IMR-90 (cell line): ENCODE results near the gene PPP1CA. TPM values are rescaled to one million over a fixed set of nuclear protein-coding genes. Genes with fewer than 3 reads are reported as not detected.

Experiments used
- ATAC-seq: fragments of 200-7000 bp; cut with Tn5 transposase; 2 replicates; pipeline ENCODE4 v1.9.1; 2020; ENCODE audit warnings: low read depth, mild to moderate bottlenecking, moderate library complexity
- BruUV-seq: library from RNA; stranded (reverse); fragments of 400-500 nt; replicated peaks from 2 replicates; lab custom pipeline; 2021; lab: Mats Ljungman, UMichigan
- CTCF ChIA-PET: fragments of 300-600 bp; formaldehyde crosslinking; extraction: SDS; loops from one replicate; lab custom pipeline; 2021; ENCODE audit warnings: antibody characterized with exemption; lab: Yijun Ruan, JAX
- POLR2A ChIA-PET: fragments of 300-600 bp; sonication (Branson Sonifier 250); formaldehyde crosslinking; loops from one replicate; lab custom pipeline; 2022; ENCODE audit warnings: antibody characterized with exemption; ENCODE audit not compliant: unreplicated experiment; lab: Charles Lee
- DNase-seq: peaks from one replicate; pipeline ENCODE4 v3.0.0; 2013
- H2AFZ ChIP-seq: replicated peaks from 2 replicates; pipeline ENCODE3; 2013; ENCODE audit warnings: low read length, mild to moderate bottlenecking; ENCODE audit not compliant: poor library complexity
- H2AK5ac ChIP-seq: 2 replicates; pipeline ENCODE4 v1.6.1; 2013; ENCODE audit warnings: low read depth, low read length, inconsistent platforms
- H2AK9ac ChIP-seq: replicated peaks from 2 replicates; pipeline ENCODE3; 2013; ENCODE audit warnings: mild to moderate bottlenecking, low read depth, low read length, moderate library complexity; ENCODE audit not compliant: poor library complexity
- H2BK120ac ChIP-seq: 2 replicates; pipeline ENCODE4 v1.6.1; 2013; ENCODE audit warnings: low read depth, low read length, inconsistent platforms
- H2BK15ac ChIP-seq: 3 replicates; pipeline ENCODE4 v1.6.1; 2013; ENCODE audit warnings: low read depth, low read length, inconsistent platforms
- H2BK20ac ChIP-seq: 2 replicates; pipeline ENCODE4 v1.6.1; 2013; ENCODE audit warnings: low read depth, mild to moderate bottlenecking, inconsistent platforms, low read length, moderate library complexity
- H2BK5ac ChIP-seq: 2 replicates; pipeline ENCODE4 v1.6.1; 2013; ENCODE audit warnings: mild to moderate bottlenecking, low read depth, low read length, inconsistent platforms; ENCODE audit not compliant: poor library complexity, severe bottlenecking
- H3K14ac ChIP-seq: replicated peaks from 2 replicates; pipeline ENCODE4 v1.6.1; 2013; ENCODE audit warnings: low read depth, low read length, inconsistent platforms
- H3K18ac ChIP-seq: 2 replicates; pipeline ENCODE4 v1.6.1; 2013; ENCODE audit warnings: low read depth, low read length, control low read depth
- H3K23ac ChIP-seq: 2 replicates; pipeline ENCODE4 v1.6.1; 2013; ENCODE audit warnings: low read depth, low read length, inconsistent platforms
- H3K27ac ChIP-seq: 2 replicates; pipeline ENCODE4 v1.5.1; 2013; ENCODE audit warnings: mild to moderate bottlenecking, control low read depth, low read length; ENCODE audit not compliant: insufficient read depth
- H3K27me3 ChIP-seq: 2 replicates; pipeline ENCODE4 v1.6.1; 2013; ENCODE audit warnings: low read length; ENCODE audit not compliant: control insufficient read depth, insufficient read depth
- H3K36me3 ChIP-seq: 2 replicates; pipeline ENCODE4 v1.6.1; 2013; ENCODE audit warnings: low read length, mixed read lengths; ENCODE audit not compliant: control insufficient read depth, insufficient read depth
- H3K4ac ChIP-seq: 2 replicates; pipeline ENCODE4 v1.6.1; 2013; ENCODE audit warnings: low read depth, low read length, inconsistent platforms
- H3K4me1 ChIP-seq: 2 replicates; pipeline ENCODE4 v1.6.1; 2013; ENCODE audit warnings: low read length, mixed read lengths; ENCODE audit not compliant: control insufficient read depth, insufficient read depth
- H3K4me2 ChIP-seq: 2 replicates; pipeline ENCODE4 v1.6.1; 2013; ENCODE audit warnings: low read depth, mild to moderate bottlenecking, control low read depth, low read length, moderate library complexity
- H3K4me3 ChIP-seq: 2 replicates; pipeline ENCODE4 v1.5.1; 2013; ENCODE audit warnings: low read depth, mild to moderate bottlenecking, control low read depth, low read length, moderate library complexity; ENCODE audit not compliant: insufficient read depth
- H3K56ac ChIP-seq: 2 replicates; pipeline ENCODE4 v1.6.1; 2013; ENCODE audit warnings: low read length, inconsistent platforms; ENCODE audit not compliant: insufficient read depth; ENCODE audit errors: extremely low read depth
- H3K79me1 ChIP-seq, 2 experiments: 2 replicates each; pipeline ENCODE4 v1.6.1; 2013; ENCODE audit warnings: low read length in 2 of 2, inconsistent platforms in 1 of 2, low read depth in 1 of 2
- H3K9ac ChIP-seq: 2 replicates; pipeline ENCODE4 v1.6.1; 2013; ENCODE audit warnings: low read depth, low read length, control low read depth
- H3K9me1 ChIP-seq: 2 replicates; pipeline ENCODE4 v1.6.1; 2013; ENCODE audit warnings: low read length, inconsistent platforms; ENCODE audit not compliant: insufficient read depth
- H3K9me3 ChIP-seq: 2 replicates; pipeline ENCODE4 v1.6.1; 2013; ENCODE audit warnings: low read length; ENCODE audit not compliant: control insufficient read depth, insufficient read depth
- H4K20me1 ChIP-seq: 2 replicates; pipeline ENCODE4 v1.6.1; 2013; ENCODE audit warnings: low read length, inconsistent platforms; ENCODE audit not compliant: insufficient read depth
- H4K5ac ChIP-seq: 2 replicates; pipeline ENCODE4 v1.6.1; 2013; ENCODE audit warnings: mild to moderate bottlenecking, low read depth, low read length, control low read depth
- H4K8ac ChIP-seq, 2 experiments: 2 replicates each; pipeline ENCODE4 v1.6.1; 2013; ENCODE audit warnings: low read depth in 2 of 2, low read length in 2 of 2, control low read depth in 1 of 2, inconsistent platforms in 1 of 2
- H4K91ac ChIP-seq: 2 replicates; pipeline ENCODE4 v1.6.1; 2013; ENCODE audit warnings: low read depth, low read length, inconsistent platforms; ENCODE audit not compliant: insufficient read depth
- BHLHE40 ChIP-seq: fragments of 150-350 bp; IDR thresholded peaks from 2 replicates; pipeline ENCODE4 v1.6.1; 2016; ENCODE audit warnings: mild to moderate bottlenecking, low read depth, low read length
- CEBPB ChIP-seq: IDR thresholded peaks from 2 replicates; pipeline ENCODE4 v1.6.1; 2012; ENCODE audit warnings: low read depth, low read length, improper control_type of control experiment
- CHD1 ChIP-seq: IDR thresholded peaks from 2 replicates; pipeline ENCODE4 v1.6.1; 2012; ENCODE audit warnings: low read depth, low read length, improper control_type of control experiment
- FOS ChIP-seq: fragments of 150-350 bp; IDR thresholded peaks from 2 replicates; pipeline ENCODE4 v1.6.1; 2016; ENCODE audit warnings: low read depth, low read length
- MAFK ChIP-seq: IDR thresholded peaks from 2 replicates; pipeline ENCODE4 v1.6.1; 2012; ENCODE audit warnings: low read depth, low read length, improper control_type of control experiment
- MXI1 ChIP-seq: IDR thresholded peaks from 2 replicates; pipeline ENCODE4 v1.6.1; 2012; ENCODE audit warnings: low read depth, mild to moderate bottlenecking, low read length, moderate library complexity, borderline replicate concordance
- NFE2L2 ChIP-seq: fragments of 150-350 bp; IDR thresholded peaks from 2 replicates; pipeline ENCODE4 v1.6.1; 2016; ENCODE audit warnings: low read depth, mild to moderate bottlenecking, low read length
- POLR2A ChIP-seq: IDR thresholded peaks from 2 replicates; pipeline ENCODE4 v1.6.1; 2012; ENCODE audit warnings: mild to moderate bottlenecking, low read depth, low read length
- RAD21 ChIP-seq: IDR thresholded peaks from 2 replicates; pipeline ENCODE4 v1.6.1; 2012; ENCODE audit warnings: low read length, improper control_type of control experiment
- RCOR1 ChIP-seq: IDR thresholded peaks from 2 replicates; pipeline ENCODE4 v1.6.1; 2012; ENCODE audit warnings: mild to moderate bottlenecking, low read length, improper control_type of control experiment; ENCODE audit not compliant: insufficient replicate concordance
- WGBS, 2 experiments: methylation state at CpG; one replicate each; pipeline versions ENCODE4 v1.1.5 to v1.1.7; 2013; ENCODE audit warnings: missing lambda C conversion rate in 2 of 2; ENCODE audit not compliant: insufficient read length in 1 of 2; ENCODE audit errors: extremely low coverage in 2 of 2; 5-methylcytosine and 5-hydroxymethylcytosine counted together
- dilution Hi-C: fragments of 300-500 bp; cut with HindIII; formaldehyde crosslinking; loops from one replicate; pipeline ENCODE4 v1.14.3; 2018; ENCODE audit warnings: low sequenced_read_pairs; ENCODE audit not compliant: unreplicated experiment
- in situ Hi-C: fragments of 300-500 bp; cut with MboI; formaldehyde crosslinking; loops from 3 replicates; pipeline ENCODE4 v1.14.3; 2019; ENCODE audit warnings: low sequenced_read_pairs, inconsistent platforms, mixed read lengths
- intact Hi-C: fragments of 100-400 bp; cut with micrococcal nuclease; formaldehyde crosslinking; loops from 2 replicates; pipeline ENCODE4 v1.10.0; 2022
- polyA plus RNA-seq, 3 experiments: library from polyadenylated mRNA; depleted of rRNA; stranded (reverse); fragments of >200 nt; gene quantifications; 2 replicates each; pipeline ENCODE4 v1.2.3, GENCODE V29; 2012; ENCODE audit warnings: low replicate concordance in 1 of 3
- total RNA-seq: library from RNA; depleted of rRNA; stranded (reverse); fragments of >200 nt; gene quantifications from 2 replicates; pipeline ENCODE4 v1.2.3, GENCODE V29; 2012
- TF ChIP-seq, protein P1 (sequence below): fragments of 150-350 bp; IDR thresholded peaks from 2 replicates; pipeline ENCODE4 v1.6.1; 2017; ENCODE audit warnings: mild to moderate bottlenecking, antibody characterized with exemption, low read length, low read depth
- TF ChIP-seq, protein P2 (sequence below): fragments of 150-350 bp; IDR thresholded peaks from 2 replicates; pipeline ENCODE4 v1.6.1; 2016; ENCODE audit warnings: low read depth, mild to moderate bottlenecking, low read length, moderate library complexity, borderline replicate concordance
- TF ChIP-seq, protein P3 (sequence below): conservative IDR thresholded peaks from 2 replicates; pipeline ENCODE4 v1.5.1; 2012; ENCODE audit warnings: mild to moderate bottlenecking, low read depth, low read length, improper control_type of control experiment

Gene PPP1CA
- total and polyA plus RNA-seq, 2 of the 4 experiments (the other 2 are of a cell fraction) = 228 to 313 TPM

DNA sequence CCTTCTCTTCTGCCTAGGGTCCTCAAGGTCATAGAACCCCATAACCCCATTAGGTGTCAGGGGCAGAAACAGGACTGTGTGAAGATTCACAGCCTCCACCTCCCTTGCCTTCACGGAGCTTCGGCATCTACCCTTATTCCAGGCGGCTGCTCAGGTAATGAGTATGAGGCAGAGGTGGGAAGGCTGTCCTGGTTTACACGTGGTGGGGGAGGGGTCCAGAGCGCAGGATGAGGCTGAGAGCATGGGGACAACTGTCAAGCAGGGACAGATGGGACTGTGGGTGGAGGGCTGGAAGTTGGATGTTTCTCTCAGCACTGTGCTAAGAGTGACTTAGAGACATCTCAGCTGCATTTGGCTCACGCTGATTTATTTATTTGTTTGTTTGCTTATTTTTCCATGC, 14.1 kb downstream of the PPP1CA start:
- no peak overlapping the region for H3K18ac ChIP-seq
- H3K36me3 ChIP-seq = no peaks in the 10 kb centered on the region
- H2AFZ ChIP-seq = no peak overlapping the region
- WGBS, 2 experiments = 26% methylated on average over 2 of the region's 6 CpGs; no CpG with 5 or more reads in 1 of the 2 experiments
- no peaks in the 10 kb centered on the region for H4K20me1 ChIP-seq
- peaks cover 10 to 26% of the 10 kb centered on the region in 2 experiments; a peak in 3 of 4 replicates for H3K79me1 ChIP-seq
- no peak overlapping the region for H3K4ac ChIP-seq
- H2BK5ac ChIP-seq = no peak overlapping the region
- no TSS peak for BruUV-seq
- POLR2A ChIA-PET = no interaction called here
- H3K4me1 ChIP-seq = peaks cover 9% of the 10 kb centered on the region
- H3K23ac ChIP-seq = no peak overlapping the region
- no peaks in the 10 kb centered on the region; the same call in 1 of the 2 replicates for H3K27me3 ChIP-seq
- intact Hi-C loops (no loop called here), in situ Hi-C loops (no loop called here), dilution Hi-C loops (no loop called here)
- TF ChIP-seq FOS (no peak), NFE2L2 (no peak), CEBPB (no peak), RAD21 (no peak), MAFK (no peak), POLR2A (no peak), MXI1 (no peak), CHD1 (no peak), RCOR1 (no peak), BHLHE40 (no peak)
- TF ChIP-seq, protein P1, sequence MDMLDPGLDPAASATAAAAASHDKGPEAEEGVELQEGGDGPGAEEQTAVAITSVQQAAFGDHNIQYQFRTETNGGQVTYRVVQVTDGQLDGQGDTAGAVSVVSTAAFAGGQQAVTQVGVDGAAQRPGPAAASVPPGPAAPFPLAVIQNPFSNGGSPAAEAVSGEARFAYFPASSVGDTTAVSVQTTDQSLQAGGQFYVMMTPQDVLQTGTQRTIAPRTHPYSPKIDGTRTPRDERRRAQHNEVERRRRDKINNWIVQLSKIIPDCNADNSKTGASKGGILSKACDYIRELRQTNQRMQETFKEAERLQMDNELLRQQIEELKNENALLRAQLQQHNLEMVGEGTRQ = no peak
- TF ChIP-seq, protein P2, sequence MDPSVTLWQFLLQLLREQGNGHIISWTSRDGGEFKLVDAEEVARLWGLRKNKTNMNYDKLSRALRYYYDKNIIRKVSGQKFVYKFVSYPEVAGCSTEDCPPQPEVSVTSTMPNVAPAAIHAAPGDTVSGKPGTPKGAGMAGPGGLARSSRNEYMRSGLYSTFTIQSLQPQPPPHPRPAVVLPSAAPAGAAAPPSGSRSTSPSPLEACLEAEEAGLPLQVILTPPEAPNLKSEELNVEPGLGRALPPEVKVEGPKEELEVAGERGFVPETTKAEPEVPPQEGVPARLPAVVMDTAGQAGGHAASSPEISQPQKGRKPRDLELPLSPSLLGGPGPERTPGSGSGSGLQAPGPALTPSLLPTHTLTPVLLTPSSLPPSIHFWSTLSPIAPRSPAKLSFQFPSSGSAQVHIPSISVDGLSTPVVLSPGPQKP = no peak
- TF ChIP-seq, protein P3, sequence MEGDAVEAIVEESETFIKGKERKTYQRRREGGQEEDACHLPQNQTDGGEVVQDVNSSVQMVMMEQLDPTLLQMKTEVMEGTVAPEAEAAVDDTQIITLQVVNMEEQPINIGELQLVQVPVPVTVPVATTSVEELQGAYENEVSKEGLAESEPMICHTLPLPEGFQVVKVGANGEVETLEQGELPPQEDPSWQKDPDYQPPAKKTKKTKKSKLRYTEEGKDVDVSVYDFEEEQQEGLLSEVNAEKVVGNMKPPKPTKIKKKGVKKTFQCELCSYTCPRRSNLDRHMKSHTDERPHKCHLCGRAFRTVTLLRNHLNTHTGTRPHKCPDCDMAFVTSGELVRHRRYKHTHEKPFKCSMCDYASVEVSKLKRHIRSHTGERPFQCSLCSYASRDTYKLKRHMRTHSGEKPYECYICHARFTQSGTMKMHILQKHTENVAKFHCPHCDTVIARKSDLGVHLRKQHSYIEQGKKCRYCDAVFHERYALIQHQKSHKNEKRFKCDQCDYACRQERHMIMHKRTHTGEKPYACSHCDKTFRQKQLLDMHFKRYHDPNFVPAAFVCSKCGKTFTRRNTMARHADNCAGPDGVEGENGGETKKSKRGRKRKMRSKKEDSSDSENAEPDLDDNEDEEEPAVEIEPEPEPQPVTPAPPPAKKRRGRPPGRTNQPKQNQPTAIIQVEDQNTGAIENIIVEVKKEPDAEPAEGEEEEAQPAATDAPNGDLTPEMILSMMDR = no peak
- H3K4me3 ChIP-seq = no peak overlapping the region
- no peak overlapping the region for H2BK15ac ChIP-seq
- CTCF ChIA-PET = interaction anchor here (0.9 kb wide), 1 partner anchor 36 kb away, joined by 3 read pairs; no protein-coding TSS in a partner anchor
- H2AK9ac ChIP-seq = no peak overlapping the region
- H4K5ac ChIP-seq = no peak overlapping the region
- ATAC-seq = no peak
- no peak overlapping the region for H2BK20ac ChIP-seq
- no peak overlapping the region for H3K56ac ChIP-seq
- H4K91ac ChIP-seq = no peak overlapping the region
- H3K9me1 ChIP-seq = no peaks in the 10 kb centered on the region; the same call in 1 of the 2 replicates
- H2BK120ac ChIP-seq = no peak overlapping the region
- H4K8ac ChIP-seq = no peak overlapping the region
- H3K27ac ChIP-seq = no peak overlapping the region
- H3K4me2 ChIP-seq = no peak overlapping the region
- H3K9ac ChIP-seq = no peak overlapping the region
- no peak for DNase-seq
- no peaks in the 10 kb centered on the region for H3K9me3 ChIP-seq
- no peak overlapping the region for H2AK5ac ChIP-seq
- H3K14ac ChIP-seq = no peak overlapping the region
